ENCODE data around the gene C13orf42. TPM values are rescaled to one million over a fixed set of nuclear protein-coding genes. Genes with fewer than 3 reads are reported as not detected.

C13orf42 gene
- total RNA-seq, 2 experiments from 2014 or later = not detected

DNA sequence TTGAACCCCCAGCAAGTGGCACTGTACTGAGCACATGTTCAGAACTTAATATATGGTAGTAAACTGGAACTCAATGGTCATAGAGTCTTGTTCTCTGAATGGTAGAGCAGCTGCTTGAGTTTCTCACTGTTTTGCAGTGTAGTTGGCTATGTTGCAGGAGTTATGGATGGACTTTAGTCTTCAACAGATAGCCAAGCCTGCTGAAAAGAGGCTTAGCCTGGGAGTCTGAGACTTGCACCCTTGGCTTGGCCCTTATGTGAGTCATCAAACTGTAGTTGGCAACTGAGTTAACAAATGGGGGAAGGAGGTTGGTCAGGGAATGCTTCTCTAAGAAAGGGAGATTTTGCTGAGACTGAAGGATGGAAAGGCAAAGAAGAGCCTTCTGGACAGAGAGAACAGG, 62.5 kb downstream of the C13orf42 start:
- ChIA-PET POLR2A (no interaction called here), CTCF (no interaction called here)
- H3K27me3 Mint-ChIP-seq = no peaks in the 10 kb centered on the region
- H3K4me1 Mint-ChIP-seq = no peaks in the 10 kb centered on the region
- no peaks in the 10 kb centered on the region for H3K36me3 Mint-ChIP-seq (ENCODE audit: low read depth)
- no peaks in the 10 kb centered on the region for H3K9me3 Mint-ChIP-seq
- DNase-seq = no peak
- no peak overlapping the region for H3K27ac Mint-ChIP-seq
- H3K4me3 Mint-ChIP-seq = no peak overlapping the region

GRCh38 chr13:51048166-51048461, 63.0 kb downstream of the C13orf42 start:
- no peaks in the 10 kb centered on the region for H3K9me3 Mint-ChIP-seq
- no peaks in the 10 kb centered on the region for H3K4me1 Mint-ChIP-seq
- ChIA-PET CTCF (no interaction called here), POLR2A (no interaction called here)
- H3K36me3 Mint-ChIP-seq (ENCODE audit: low read depth) = no peaks in the 10 kb centered on the region
- no peak for DNase-seq
- no peaks in the 10 kb centered on the region for H3K27me3 Mint-ChIP-seq
- H3K27ac Mint-ChIP-seq = no peak overlapping the region
- no peak overlapping the region for H3K4me3 Mint-ChIP-seq

- Mint-ChIP-seq H3K9me3 (no peaks in the 10 kb centered on the region), H3K27ac (no peak overlapping the region), H3K4me3 (no peak overlapping the region), H3K36me3 (ENCODE audit: low read depth) (no peaks in the 10 kb centered on the region), H3K27me3 (no peaks in the 10 kb centered on the region), H3K4me1 (no peaks in the 10 kb centered on the region)
- DNase-seq = no peak
- ChIA-PET CTCF (no interaction called here), POLR2A (no interaction called here)
Measured at GRCh38 chr13:51047434-51048165, 63.5 kb downstream of the C13orf42 start.

GRCh38 chr13:51045451-51045850, 65.6 kb downstream of the C13orf42 start:
- Mint-ChIP-seq H3K27me3 (no peaks in the 10 kb centered on the region), H3K36me3 (ENCODE audit: low read depth) (no peaks in the 10 kb centered on the region), H3K27ac (no peak overlapping the region), H3K4me1 (no peaks in the 10 kb centered on the region), H3K4me3 (no peak overlapping the region), H3K9me3 (no peaks in the 10 kb centered on the region)
- POLR2A ChIA-PET = no interaction called here
- CTCF ChIA-PET = interaction anchor here (1.0 kb wide), 1 partner anchor 79 kb away, joined by 3 read pairs; no protein-coding TSS in a partner anchor
- DNase-seq = no peak

- no peak for DNase-seq
- Mint-ChIP-seq H3K27me3 (peaks cover 5% of the 10 kb centered on the region), H3K27ac (no peak overlapping the region), H3K9me3 (no peaks in the 10 kb centered on the region), H3K36me3 (ENCODE audit: low read depth) (no peaks in the 10 kb centered on the region), H3K4me3 (no peak overlapping the region), H3K4me1 (no peaks in the 10 kb centered on the region)
- CTCF ChIA-PET = interaction anchor here (1.2 kb wide), 1 partner anchor 25 kb away, joined by 3 read pairs; no protein-coding TSS in a partner anchor
- POLR2A ChIA-PET = no interaction called here
Measured at GRCh38 chr13:51044023-51044665, 66.9 kb downstream of the C13orf42 start.

GRCh38 chr13:51043310-51043709, 67.8 kb downstream of the C13orf42 start:
- Mint-ChIP-seq H3K9me3 (no peaks in the 10 kb centered on the region), H3K27ac (no peak overlapping the region), H3K27me3 (peaks cover 9% of the 10 kb centered on the region), H3K4me3 (no peak overlapping the region), H3K4me1 (no peaks in the 10 kb centered on the region), H3K36me3 (ENCODE audit: low read depth) (no peaks in the 10 kb centered on the region)
- DNase-seq = no peak
- POLR2A ChIA-PET = no interaction called here
- CTCF ChIA-PET = no interaction called here

DNA sequence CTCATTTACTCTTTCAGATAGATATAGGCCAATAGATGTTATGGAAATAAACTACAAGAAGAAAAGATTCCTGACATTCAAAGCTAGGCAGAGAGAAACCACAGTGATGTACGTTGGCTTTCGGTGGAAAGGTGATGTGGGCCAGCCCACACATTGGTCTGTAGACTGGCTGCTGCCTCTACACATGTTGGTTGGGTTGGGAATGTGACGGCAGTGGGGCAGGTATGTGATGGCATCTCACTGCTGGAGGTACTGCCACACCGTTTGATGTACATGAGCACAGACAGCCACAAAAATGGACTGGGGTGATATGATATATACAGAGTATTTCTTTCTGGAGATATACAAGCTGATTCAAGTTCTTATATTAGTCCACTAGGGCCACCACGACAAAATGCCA, 69.4 kb downstream of the C13orf42 start:
- CTCF ChIA-PET = no interaction called here
- Mint-ChIP-seq H3K36me3 (ENCODE audit: low read depth) (no peaks in the 10 kb centered on the region), H3K27ac (no peak overlapping the region)

GRCh38 chr13:51041126-51041525, 69.9 kb downstream of the C13orf42 start:
- peaks cover 9% of the 10 kb centered on the region for H3K27me3 Mint-ChIP-seq
- H3K9me3 Mint-ChIP-seq = no peaks in the 10 kb centered on the region
- ChIA-PET CTCF (no interaction called here), POLR2A (no interaction called here)
- peaks cover 5% of the 10 kb centered on the region for H3K4me1 Mint-ChIP-seq
- no peaks in the 10 kb centered on the region for H3K36me3 Mint-ChIP-seq (ENCODE audit: low read depth)
- no peak for DNase-seq
- H3K4me3 Mint-ChIP-seq = no peak overlapping the region
- no peak overlapping the region for H3K27ac Mint-ChIP-seq

More for the DNA sequence above, 69.4 kb downstream of the C13orf42 start:
- Mint-ChIP-seq H3K4me3 (no peak overlapping the region), H3K9me3 (no peaks in the 10 kb centered on the region), H3K27me3 (peaks cover 9% of the 10 kb centered on the region), H3K4me1 (peaks cover 2% of the 10 kb centered on the region)
- no peak for DNase-seq
- POLR2A ChIA-PET = no interaction called here

DNA sequence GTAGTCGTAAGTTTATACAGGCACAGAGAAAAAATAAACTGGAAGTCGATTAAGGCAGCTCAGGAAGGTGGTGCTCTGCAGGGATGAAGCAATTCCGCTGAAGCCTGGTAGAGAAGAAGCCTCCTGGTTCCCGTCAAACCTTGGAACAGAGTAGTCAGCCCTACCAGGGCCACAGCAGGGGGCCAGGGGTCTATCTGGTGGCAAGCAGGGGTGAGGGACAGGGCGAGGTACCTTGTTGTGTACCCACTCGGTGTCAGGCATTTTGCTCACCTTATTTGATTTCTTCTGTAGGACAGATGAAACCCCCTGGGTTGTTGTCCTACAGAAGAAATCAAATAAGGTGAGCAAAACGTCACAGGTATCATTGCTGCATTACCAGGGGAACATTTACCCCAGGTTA, 70.6 kb downstream of the C13orf42 start:
- CTCF ChIA-PET = no interaction called here
- no peak overlapping the region for H3K27ac Mint-ChIP-seq
- peaks cover 9% of the 10 kb centered on the region for H3K27me3 Mint-ChIP-seq
- no peaks in the 10 kb centered on the region for H3K9me3 Mint-ChIP-seq
- peaks cover 5% of the 10 kb centered on the region for H3K4me1 Mint-ChIP-seq
- no peaks in the 10 kb centered on the region for H3K36me3 Mint-ChIP-seq (ENCODE audit: low read depth)
- no peak for DNase-seq
- H3K4me3 Mint-ChIP-seq = no peak overlapping the region
- POLR2A ChIA-PET = no interaction called here

DNA sequence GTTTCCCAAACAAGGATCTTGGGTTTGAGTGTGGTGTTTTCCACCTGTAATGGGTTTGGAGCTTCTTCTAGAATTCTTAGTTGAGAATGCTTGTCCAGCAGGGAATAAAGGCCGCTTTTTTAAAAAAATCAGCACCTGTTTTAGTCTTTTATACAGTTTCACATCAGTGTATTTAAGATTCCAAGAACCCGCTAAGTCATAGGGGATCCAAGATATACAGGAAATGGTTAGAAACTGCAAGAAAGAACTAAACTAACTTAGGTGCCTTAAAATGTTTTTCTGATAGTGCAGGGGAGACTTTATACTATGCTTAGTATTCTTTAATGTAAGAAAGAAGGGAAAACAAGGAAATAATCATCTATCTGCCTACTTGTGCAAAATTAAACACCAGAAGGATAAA, 74.7 kb downstream of the C13orf42 start:
- H3K9me3 Mint-ChIP-seq = no peaks in the 10 kb centered on the region
- no peaks in the 10 kb centered on the region for H3K36me3 Mint-ChIP-seq (ENCODE audit: low read depth)
- ChIA-PET POLR2A (interaction anchor here (1.2 kb wide), 1 partner anchor 57 kb away, joined by 3 read pairs; no protein-coding TSS in a partner anchor), CTCF (interaction anchor here (1.7 kb wide), 1 partner anchor 70 kb away, joined by 3 read pairs; no protein-coding TSS in a partner anchor)
- H3K27ac Mint-ChIP-seq = no peak overlapping the region
- H3K4me1 Mint-ChIP-seq = peaks cover 5% of the 10 kb centered on the region
- peaks cover 9% of the 10 kb centered on the region for H3K27me3 Mint-ChIP-seq
- no peak overlapping the region for H3K4me3 Mint-ChIP-seq
- no peak for DNase-seq

DNA sequence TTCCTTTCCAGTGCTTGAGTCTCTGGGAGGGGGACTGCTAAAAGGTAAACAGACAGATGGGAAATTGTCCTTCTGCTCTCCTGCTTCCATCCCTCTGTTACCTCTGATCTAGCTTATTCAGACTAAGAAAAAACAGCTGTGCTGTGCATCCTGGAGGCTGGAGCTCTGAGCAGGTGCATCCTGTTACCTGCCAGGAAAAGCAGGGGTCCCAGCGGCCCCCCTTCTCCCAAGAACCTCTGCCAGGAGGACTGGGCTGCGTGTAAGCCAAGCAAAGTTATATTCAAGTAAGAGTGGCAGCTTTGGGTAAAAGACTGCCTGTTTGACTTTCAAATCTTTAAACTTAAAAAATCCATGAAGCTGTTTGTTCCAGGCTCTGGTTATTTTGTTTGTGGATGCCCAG, 75.1 kb downstream of the C13orf42 start:
- H3K36me3 Mint-ChIP-seq (ENCODE audit: low read depth) = no peaks in the 10 kb centered on the region
- H3K4me1 Mint-ChIP-seq = peaks cover 5% of the 10 kb centered on the region
- no peak overlapping the region for H3K27ac Mint-ChIP-seq
- DNase-seq = no peak
- H3K9me3 Mint-ChIP-seq = no peaks in the 10 kb centered on the region
- peaks cover 9% of the 10 kb centered on the region for H3K27me3 Mint-ChIP-seq
- CTCF ChIA-PET = interaction anchor here (1.7 kb wide), 1 partner anchor 70 kb away, joined by 3 read pairs; no protein-coding TSS in a partner anchor
- POLR2A ChIA-PET = interaction anchor here (1.2 kb wide), 1 partner anchor 57 kb away, joined by 3 read pairs; no protein-coding TSS in a partner anchor
- H3K4me3 Mint-ChIP-seq = no peak overlapping the region

- H3K27me3 Mint-ChIP-seq = peaks cover 9% of the 10 kb centered on the region
- H3K4me1 Mint-ChIP-seq = peaks cover 5% of the 10 kb centered on the region
- no peak overlapping the region for H3K4me3 Mint-ChIP-seq
- POLR2A ChIA-PET = interaction anchor here (1.2 kb wide), 1 partner anchor 57 kb away, joined by 3 read pairs; no protein-coding TSS in a partner anchor
- no peaks in the 10 kb centered on the region for H3K36me3 Mint-ChIP-seq (ENCODE audit: low read depth)
- DNase-seq = no peak
- no peaks in the 10 kb centered on the region for H3K9me3 Mint-ChIP-seq
- CTCF ChIA-PET = interaction anchor here (1.7 kb wide), 1 partner anchor 69 kb away, joined by 3 read pairs; no protein-coding TSS in a partner anchor
- no peak overlapping the region for H3K27ac Mint-ChIP-seq
Measured at GRCh38 chr13:51035469-51035868, 75.6 kb downstream of the C13orf42 start.

DNA sequence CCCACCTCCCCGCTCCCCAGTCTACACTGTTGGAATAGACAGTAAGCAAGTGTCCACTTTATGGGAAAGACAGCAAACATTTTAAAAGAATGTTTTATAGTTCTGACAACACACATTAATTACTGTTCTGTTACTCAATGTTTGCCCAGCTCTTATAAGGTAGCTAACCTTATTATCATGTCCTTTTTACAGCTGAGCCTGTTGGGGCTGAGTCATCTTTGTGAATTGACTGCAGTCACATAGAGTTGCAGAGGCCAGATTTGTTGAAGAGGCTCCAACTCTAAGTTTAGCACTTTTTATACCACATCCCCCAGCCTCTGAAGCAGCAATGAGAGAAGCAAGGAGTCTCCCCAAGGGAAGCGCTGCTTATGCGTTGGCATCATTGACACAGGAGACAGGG, 76.2 kb downstream of the C13orf42 start:
- CTCF ChIA-PET = interaction anchor here (1.7 kb wide), 1 partner anchor 69 kb away, joined by 3 read pairs; no protein-coding TSS in a partner anchor

More for the DNA sequence above, 76.2 kb downstream of the C13orf42 start:
- peaks cover 4% of the 10 kb centered on the region for H3K27me3 Mint-ChIP-seq
- POLR2A ChIA-PET = no interaction called here
- H3K27ac Mint-ChIP-seq = no peak overlapping the region
- no peaks in the 10 kb centered on the region for H3K36me3 Mint-ChIP-seq (ENCODE audit: low read depth)
- no peak for DNase-seq
- peaks cover 5% of the 10 kb centered on the region for H3K4me1 Mint-ChIP-seq
- no peak overlapping the region for H3K4me3 Mint-ChIP-seq
- H3K9me3 Mint-ChIP-seq = no peaks in the 10 kb centered on the region

Data from activated CD4-positive, alpha-beta memory T cell treated with anti-CD3 and anti-CD28 coated beads, Interleukin-2, amount 10 ng/mL, durations not matched to agents 7 days and 5 days (primary cell).